ENCODE data around the gene EFNA3. TPM values are rescaled to one million over a fixed set of nuclear protein-coding genes. Genes with fewer than 3 reads are reported as not detected.

Gene EFNA3
- total and polyA plus RNA-seq, 9 of the 15 experiments (the other 6 are each of a cell fraction or from before 2014, with no cell fraction given): 0.59 to 7.9 (median 4.7) TPM

- peak; percentile 38; the same call in 1 of the 2 replicates for TF ChIP-seq GATAD2A (IDR thresholded peaks at IDR 0.05)
- TF ChIP-seq MGA (IDR thresholded peaks at IDR 0.05): peak; percentile 94
- no peak for TF ChIP-seq HDGF (IDR thresholded peaks at IDR 0.05)
- peak; percentile 75; the same call in 1 of the 2 replicates for TF ChIP-seq E2F1 (CRISPR knock-in tag; IDR thresholded peaks at IDR 0.05)
- TF ChIP-seq ILK (tag; IDR thresholded peaks at IDR 0.05; ENCODE audit: borderline replicate concordance, low read depth): no peak
- no peak for TF ChIP-seq ZNF224 (CRISPR knock-in tag; IDR thresholded peaks at IDR 0.05)
- peak; percentile 66; the same call in 1 of the 2 replicates for TF ChIP-seq ZNF589 (CRISPR knock-in tag; IDR thresholded peaks at IDR 0.05; ENCODE audit: low read depth)
- TF ChIP-seq PML (IDR thresholded peaks at IDR 0.05; ENCODE audit: low read length): peak; percentile 30; the same call in 1 of the 2 replicates
- no peak for TF ChIP-seq SNIP1 (IDR thresholded peaks at IDR 0.05; ENCODE audit: low read depth)
- no peak for TF ChIP-seq ZNF274 (IDR thresholded peaks at IDR 0.05; ENCODE audit: borderline replicate concordance, low read depth, low read length)
- peak; percentile 51 for TF ChIP-seq ZFX (CRISPR knock-in tag; IDR thresholded peaks at IDR 0.05)
- TF ChIP-seq KLF13 (tag; IDR thresholded peaks at IDR 0.05; ENCODE audit: borderline replicate concordance, low read depth): peak; percentile 99
- TF ChIP-seq HNRNPLL (IDR thresholded peaks at IDR 0.05; ENCODE audit: low read depth, low read length, poor library complexity, severe bottlenecking): peak; percentile 68
- TF ChIP-seq TAF1 (IDR thresholded peaks at IDR 0.05; ENCODE audit: control insufficient read depth, extremely low read depth, insufficient read depth, low read length, severe bottlenecking): peak; percentile 56
- TF ChIP-seq ZNF143 (CRISPR knock-in tag; IDR thresholded peaks at IDR 0.05): no peak
Observed at GRCh38 chr1:155050560-155051341, 27.9 kb upstream of the EFNA3 start, which contains the start of gene ADAM15 (continued).
